Smooth muscle cell (in vitro differentiated cells): Measurements from ENCODE around the gene SCYGR8. TPM values are rescaled to one million over a fixed set of nuclear protein-coding genes. Genes with fewer than 3 reads are reported as not detected.

ENCODE experiments used
- DNase-seq: peaks from one replicate; lab custom pipeline; 2025; ENCODE audit not compliant: unreplicated experiment; lab: John Stamatoyannopoulos, UW
- H2AFZ ChIP-seq: fragments of 200-600 bp; sonication (generic); 2 replicates; pipeline ENCODE4 v1.6.0; 2016; ENCODE audit warnings: antibody characterized with exemption, low read depth, mild to moderate bottlenecking
- H3F3A ChIP-seq: fragments of 200-600 bp; sonication (generic); 2 replicates; pipeline ENCODE4 v1.6.0; 2017; ENCODE audit warnings: antibody characterized with exemption, low read depth
- H3K27ac ChIP-seq: fragments of 200-600 bp; sonication (generic); 2 replicates; pipeline ENCODE4 v1.5.1; 2016; ENCODE audit warnings: low read depth, mild to moderate bottlenecking
- H3K27me3 ChIP-seq: fragments of 200-600 bp; sonication (generic); 2 replicates; pipeline ENCODE4 v1.6.1; 2016; ENCODE audit warnings: low read depth, mild to moderate bottlenecking
- H3K36me3 ChIP-seq: fragments of 200-600 bp; sonication (generic); 2 replicates; pipeline ENCODE4 v1.5.1; 2016; ENCODE audit warnings: low read depth
- H3K4me1 ChIP-seq: fragments of 200-600 bp; sonication (generic); 2 replicates; pipeline ENCODE4 v1.5.1; 2016; ENCODE audit warnings: low read depth
- H3K4me2 ChIP-seq: fragments of 200-600 bp; sonication (generic); 2 replicates; pipeline ENCODE4 v1.6.0; 2016; ENCODE audit warnings: mild to moderate bottlenecking
- H3K4me3 ChIP-seq: fragments of 200-600 bp; sonication (generic); 2 replicates; pipeline ENCODE4 v1.5.1; 2016; ENCODE audit warnings: mild to moderate bottlenecking
- H3K79me2 ChIP-seq: fragments of 200-600 bp; sonication (generic); 2 replicates; pipeline ENCODE4 v1.6.0; 2016; ENCODE audit warnings: low read depth, mild to moderate bottlenecking
- H3K9ac ChIP-seq: fragments of 200-600 bp; sonication (generic); 2 replicates; pipeline ENCODE4 v1.6.0; 2016; ENCODE audit warnings: low read depth
- H3K9me3 ChIP-seq: fragments of 200-600 bp; sonication (generic); replicated peaks from 2 replicates; pipeline ENCODE4 v1.5.1; 2016; ENCODE audit warnings: low read depth
- H4K20me1 ChIP-seq: fragments of 200-600 bp; sonication (generic); 2 replicates; pipeline ENCODE4 v1.6.0; 2016; ENCODE audit warnings: low read depth
- CTCF ChIP-seq: fragments of 200-600 bp; sonication (generic); IDR thresholded peaks from 2 replicates; pipeline ENCODE4 v1.5.1; 2017; ENCODE audit warnings: borderline replicate concordance, mild to moderate bottlenecking, antibody characterized with exemption; ENCODE audit not compliant: insufficient read depth, poor library complexity, severe bottlenecking
- WGBS: methylation state at CpG from one replicate; pipeline ENCODE4 v1.1.7; 2016; ENCODE audit warnings: low lambda C conversion rate; 5-methylcytosine and 5-hydroxymethylcytosine counted together
- polyA plus RNA-seq: library from polyadenylated mRNA; unstranded; fragments of >200 nt; fragmentation: Nextera tagmentation; extraction: Ambion mirVana; gene quantifications from 2 replicates; pipeline ENCODE4 v1.2.1, GENCODE V29; 2016
- total RNA-seq: library from RNA; depleted of rRNA; stranded (reverse); fragments of >200 nt; gene quantifications from 2 replicates; pipeline ENCODE4 v1.2.3, GENCODE V29; 2014

Gene SCYGR8
- total and polyA plus RNA-seq, 2 experiments from 2014 or later: not detected

- no peaks in the 10 kb centered on the region for H3K4me1 ChIP-seq
- no peak overlapping the region for H2AFZ ChIP-seq
- no peak overlapping the region for H3K4me3 ChIP-seq
- H4K20me1 ChIP-seq: no peaks in the 10 kb centered on the region
- no peak overlapping the region for H3K9ac ChIP-seq
- H3K36me3 ChIP-seq: no peaks in the 10 kb centered on the region
- no peaks in the 10 kb centered on the region for H3K79me2 ChIP-seq
- TF ChIP-seq CTCF: no peak
- WGBS: 76% methylated on average over 3 of the region's 3 CpGs
- no peak overlapping the region for H3K27ac ChIP-seq
- H3K4me2 ChIP-seq: no peak overlapping the region
- H3K9me3 ChIP-seq: no peaks in the 10 kb centered on the region
- H3F3A ChIP-seq: no peaks in the 10 kb centered on the region
- no peak for DNase-seq
- H3K27me3 ChIP-seq: no peaks in the 10 kb centered on the region
These were observed 41.7 kb upstream of the SCYGR8 start for GRCh38 chr2:227703961-227704360.

GRCh38 chr2:227706859-227707258 lies 38.8 kb upstream of the SCYGR8 start:
- no peak for TF ChIP-seq CTCF
- H3K4me1 ChIP-seq: no peaks in the 10 kb centered on the region
- no peak overlapping the region for H3K9ac ChIP-seq
- H3F3A ChIP-seq: no peaks in the 10 kb centered on the region
- no peak overlapping the region for H2AFZ ChIP-seq
- H3K27ac ChIP-seq: no peak overlapping the region
- no peaks in the 10 kb centered on the region for H3K36me3 ChIP-seq
- WGBS: 91% methylated on average over 4 of the region's 4 CpGs
- no peaks in the 10 kb centered on the region for H3K79me2 ChIP-seq
- H3K4me2 ChIP-seq: no peak overlapping the region
- DNase-seq: no peak
- no peaks in the 10 kb centered on the region for H3K27me3 ChIP-seq
- no peaks in the 10 kb centered on the region for H3K9me3 ChIP-seq
- no peak overlapping the region for H3K4me3 ChIP-seq
- no peaks in the 10 kb centered on the region for H4K20me1 ChIP-seq

- H4K20me1 ChIP-seq: no peaks in the 10 kb centered on the region
- no peaks in the 10 kb centered on the region for H3K4me1 ChIP-seq
- H3K79me2 ChIP-seq: no peaks in the 10 kb centered on the region
- H3K9ac ChIP-seq: no peak overlapping the region
- no peak overlapping the region for H2AFZ ChIP-seq
- H3K36me3 ChIP-seq: no peaks in the 10 kb centered on the region
- no peak overlapping the region for H3K4me3 ChIP-seq
- 81% methylated on average over 6 of the region's 6 CpGs for WGBS
- H3F3A ChIP-seq: no peaks in the 10 kb centered on the region
- no peak for TF ChIP-seq CTCF
- no peak overlapping the region for H3K27ac ChIP-seq
- H3K4me2 ChIP-seq: no peak overlapping the region
- H3K27me3 ChIP-seq: no peaks in the 10 kb centered on the region
- DNase-seq: no peak
- no peaks in the 10 kb centered on the region for H3K9me3 ChIP-seq
These were observed 38.3 kb upstream of the SCYGR8 start for GRCh38 chr2:227707390-227707789.

GRCh38 chr2:227710986-227711385 lies 34.7 kb upstream of the SCYGR8 start:
- Histone ChIP-seq H3K79me2 (no peaks in the 10 kb centered on the region), H3K4me1 (no peaks in the 10 kb centered on the region), H3K9ac (no peak overlapping the region), H4K20me1 (no peaks in the 10 kb centered on the region), H3K27me3 (no peaks in the 10 kb centered on the region), H2AFZ (no peak overlapping the region), H3K27ac (no peak overlapping the region), H3K4me3 (no peak overlapping the region), H3K4me2 (no peak overlapping the region), H3K36me3 (no peaks in the 10 kb centered on the region), H3F3A (no peaks in the 10 kb centered on the region), H3K9me3 (no peaks in the 10 kb centered on the region)
- no peak for DNase-seq
- no peak for TF ChIP-seq CTCF
- 93% methylated on average over 7 of the region's 7 CpGs for WGBS
